H9 (cell line): ENCODE measurements around the gene PHTF1. TPM values are rescaled to one million over a fixed set of nuclear protein-coding genes. Genes with fewer than 3 reads are reported as not detected.

Source experiments
- DNase-seq: peaks from one replicate; pipeline ENCODE4 v3.0.0-alpha.2; 2017
- H2AFZ ChIP-seq: one replicate; pipeline ENCODE4 v1.6.1; 2013; ENCODE audit warnings: mild to moderate bottlenecking, low read length, control low read depth, moderate library complexity
- H2AK5ac ChIP-seq: 2 replicates; pipeline ENCODE4 v1.6.1; 2013; ENCODE audit warnings: low read length, control low read depth, mixed read lengths; ENCODE audit not compliant: insufficient read length
- H2BK120ac ChIP-seq: one replicate; pipeline ENCODE4 v1.6.1; 2013; ENCODE audit warnings: low read depth, mild to moderate bottlenecking, low read length, control low read depth, inconsistent platforms; ENCODE audit not compliant: poor library complexity, severe bottlenecking
- H2BK12ac ChIP-seq: 2 replicates; pipeline ENCODE4 v1.6.1; 2013; ENCODE audit warnings: low read length, control low read depth, mixed read lengths, low read depth; ENCODE audit not compliant: insufficient read length
- H2BK15ac ChIP-seq: 2 replicates; pipeline ENCODE4 v1.6.1; 2013; ENCODE audit warnings: low read depth, low read length, control low read depth
- H2BK20ac ChIP-seq: one replicate; pipeline ENCODE4 v1.6.1; 2013; ENCODE audit warnings: low read depth, mild to moderate bottlenecking, low read length, control low read depth, inconsistent platforms; ENCODE audit not compliant: poor library complexity, severe bottlenecking
- H2BK5ac ChIP-seq: 2 replicates; pipeline ENCODE4 v1.6.1; 2013; ENCODE audit warnings: low read length, control low read depth, mixed read lengths; ENCODE audit not compliant: insufficient read length
- H3K14ac ChIP-seq: 2 replicates; pipeline ENCODE4 v1.6.1; 2013; ENCODE audit warnings: low read length, control low read depth; ENCODE audit not compliant: insufficient read depth
- H3K18ac ChIP-seq: 2 replicates; pipeline ENCODE4 v1.6.1; 2013; ENCODE audit warnings: low read depth, mild to moderate bottlenecking, mixed read lengths, low read length, control low read depth; ENCODE audit not compliant: insufficient read length
- H3K23ac ChIP-seq: 2 replicates; pipeline ENCODE4 v1.6.1; 2013; ENCODE audit warnings: low read length, control low read depth, mixed read lengths, low read depth; ENCODE audit not compliant: insufficient read length
- H3K23me2 ChIP-seq: 2 replicates; pipeline ENCODE4 v1.6.1; 2013; ENCODE audit warnings: low read depth, mild to moderate bottlenecking, mixed read lengths, low read length, control low read depth; ENCODE audit not compliant: insufficient read length, poor library complexity, severe bottlenecking
- H3K27ac ChIP-seq: 2 replicates; pipeline ENCODE4 v1.5.1; 2013; ENCODE audit warnings: low read length, control low read depth, mixed read lengths, low read depth; ENCODE audit not compliant: insufficient read length
- H3K27me3 ChIP-seq: 2 replicates; pipeline ENCODE4 v1.6.1; 2013; ENCODE audit warnings: low read length, control low read depth, inconsistent platforms; ENCODE audit not compliant: insufficient read depth
- H3K4ac ChIP-seq: 2 replicates; pipeline ENCODE4 v1.6.1; 2013; ENCODE audit warnings: low read depth, mild to moderate bottlenecking, control low read depth, inconsistent platforms, low read length, moderate library complexity
- H3K4me1 ChIP-seq: 2 replicates; pipeline ENCODE4 v1.6.1; 2013; ENCODE audit warnings: low read length, control low read depth, inconsistent platforms; ENCODE audit not compliant: insufficient read depth
- H3K4me2 ChIP-seq: 2 replicates; pipeline ENCODE4 v1.6.1; 2013; ENCODE audit warnings: low read length, control low read depth, mixed read lengths; ENCODE audit not compliant: insufficient read length, insufficient read depth
- H3K56ac ChIP-seq: 2 replicates; pipeline ENCODE4 v1.6.1; 2013; ENCODE audit warnings: low read depth, mild to moderate bottlenecking, mixed read lengths, low read length, control low read depth; ENCODE audit not compliant: insufficient read length
- H3K79me1 ChIP-seq: 2 replicates; pipeline ENCODE4 v1.6.1; 2013; ENCODE audit warnings: low read depth, mild to moderate bottlenecking, moderate library complexity, low read length, control low read depth, inconsistent platforms; ENCODE audit not compliant: insufficient read depth, poor library complexity, severe bottlenecking
- H3K79me2 ChIP-seq: 2 replicates; pipeline ENCODE4 v1.6.1; 2013; ENCODE audit warnings: low read length, control low read depth, inconsistent platforms; ENCODE audit not compliant: insufficient read depth
- H3K9ac ChIP-seq: 2 replicates; pipeline ENCODE4 v1.6.1; 2013; ENCODE audit warnings: low read length, control low read depth, mixed read lengths; ENCODE audit not compliant: insufficient read length; ENCODE audit errors: extremely low read depth
- H3K9me3 ChIP-seq: one replicate; pipeline ENCODE4 v1.6.1; 2013; ENCODE audit warnings: low read depth, low read length, inconsistent platforms; ENCODE audit not compliant: control insufficient read depth
- H3T11ph ChIP-seq: one replicate; pipeline ENCODE4 v1.6.1; 2013; ENCODE audit warnings: mild to moderate bottlenecking, low read length, control low read depth, inconsistent platforms
- H4K20me1 ChIP-seq: one replicate; pipeline ENCODE4 v1.6.1; 2013; ENCODE audit not compliant: control insufficient read depth, insufficient read length, insufficient read depth
- H4K5ac ChIP-seq: 2 replicates; pipeline ENCODE4 v1.6.1; 2013; ENCODE audit warnings: low read depth, mild to moderate bottlenecking, mixed read lengths, low read length, control low read depth; ENCODE audit not compliant: insufficient read length
- H4K8ac ChIP-seq: replicated peaks from 2 replicates; pipeline ENCODE4 v1.6.1; 2013; ENCODE audit warnings: low read length, control low read depth, mixed read lengths, low read depth; ENCODE audit not compliant: insufficient read length
- H4K91ac ChIP-seq: 2 replicates; pipeline ENCODE4 v1.6.1; 2013; ENCODE audit warnings: low read depth, mild to moderate bottlenecking, moderate library complexity, mixed read lengths, low read length, control low read depth; ENCODE audit not compliant: insufficient read length
- H3K27ac Mint-ChIP-seq, 3 experiments: 2 replicates in 2 of 3; 3 replicates in 1 of 3; pipeline ENCODE4 v1.8.0; 2020 to 2021; ENCODE audit warnings: mixed read lengths in 3 of 3, mild to moderate bottlenecking in 1 of 3, moderate library complexity in 1 of 3
- H3K27me3 Mint-ChIP-seq: 2 replicates; pipeline ENCODE4 v1.8.0; 2021; ENCODE audit warnings: low read depth, mild to moderate bottlenecking, moderate library complexity, mixed read lengths
- H3K36me3 Mint-ChIP-seq, 3 experiments: 2 replicates in 2 of 3; 3 replicates in 1 of 3; pipeline ENCODE4 v1.8.0; 2020 to 2021; ENCODE audit warnings: low read depth in 3 of 3, mixed read lengths in 3 of 3; ENCODE audit not compliant: insufficient read depth in 1 of 3
- H3K4me1 Mint-ChIP-seq, 2 experiments: 2 replicates each; pipeline ENCODE4 v1.8.0; 2020; ENCODE audit warnings: mixed read lengths in 2 of 2
- H3K4me3 Mint-ChIP-seq, 2 experiments: 2 replicates in 1 of 2; 3 replicates in 1 of 2; pipeline ENCODE4 v1.8.0; 2020 to 2021; ENCODE audit warnings: mild to moderate bottlenecking in 2 of 2, mixed read lengths in 2 of 2, moderate library complexity in 1 of 2
- H3K9me3 Mint-ChIP-seq, 2 experiments: 2 replicates in 1 of 2; 3 replicates in 1 of 2; pipeline ENCODE4 v1.8.0; 2020; ENCODE audit warnings: mild to moderate bottlenecking in 2 of 2, mixed read lengths in 2 of 2, moderate library complexity in 1 of 2
- CTCF ChIP-seq: fragments of 200-600 bp; sonication (generic); conservative IDR thresholded peaks from 3 replicates; pipeline ENCODE4 v1.8.0; 2021; ENCODE audit warnings: antibody characterized with exemption, mild to moderate bottlenecking
- WGBS: extraction: QIAGEN DNeasy Blood & Tissue Kit; methylation state at CpG from one replicate; pipeline ENCODE4 v1.1.7; 2013; ENCODE audit warnings: missing lambda C conversion rate, low lambda C conversion rate, mixed read lengths; ENCODE audit not compliant: insufficient read length; ENCODE audit errors: extremely low coverage; 5-methylcytosine and 5-hydroxymethylcytosine counted together
- total RNA-seq: library from RNA; stranded (reverse); gene quantifications from 2 replicates; pipeline ENCODE4 v1.2.1, GENCODE V29; 2021

Gene PHTF1
- total RNA-seq, 1 experiment from 2014 or later = 28.4 TPM

DNA sequence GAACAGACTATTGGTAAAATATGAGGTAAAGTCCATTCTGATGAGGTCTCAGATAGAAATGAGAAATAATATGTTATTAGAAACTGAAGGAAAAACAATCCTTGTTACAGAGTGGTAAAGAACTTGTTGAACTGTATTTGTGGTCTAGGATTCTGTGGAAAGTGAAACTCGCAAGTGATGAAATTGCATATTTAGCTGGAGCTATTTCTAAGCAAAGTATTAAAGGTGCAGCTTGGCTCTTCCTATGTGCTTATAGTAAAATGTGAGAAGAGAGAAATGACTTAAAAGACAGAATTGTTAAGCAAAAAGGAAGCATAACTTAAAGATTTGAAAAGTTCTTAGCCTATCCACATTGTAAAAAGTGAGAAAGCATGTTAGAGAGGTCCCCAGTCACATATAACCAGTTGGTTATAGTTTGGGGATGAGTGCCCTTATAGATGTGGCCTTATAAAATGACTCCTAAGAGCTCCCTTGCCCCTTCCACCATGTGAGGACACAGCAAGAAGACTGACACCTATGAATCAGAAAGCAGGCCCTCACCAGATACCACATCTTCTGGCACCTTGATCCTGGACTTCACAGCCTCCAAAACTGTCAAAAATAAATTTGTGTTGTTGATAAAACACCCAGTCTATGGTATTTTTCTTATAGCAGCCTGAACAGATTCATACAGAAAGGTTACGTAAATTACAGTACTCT is 24.8 kb downstream of the PHTF1 start:
- H3K56ac ChIP-seq = no peak overlapping the region
- H3K4me1 ChIP-seq = no peaks in the 10 kb centered on the region
- Mint-ChIP-seq H3K36me3 (peaks cover 14 to 45% (median 41%) of the 10 kb centered on the region in 3 experiments), H3K9me3 (no peaks in the 10 kb centered on the region), H3K27ac (peak overlapping the region in 1 of 3 experiments; percentile 79; a peak in 1 of 7 replicates), H3K4me3 (no peak overlapping the region), H3K27me3 (no peaks in the 10 kb centered on the region), H3K4me1 (no peaks in the 10 kb centered on the region)
- no peak for TF ChIP-seq CTCF
- H3T11ph ChIP-seq = no peak overlapping the region
- no peaks in the 10 kb centered on the region for H3K79me2 ChIP-seq
- no peak overlapping the region for H4K5ac ChIP-seq
- no peaks in the 10 kb centered on the region for H3K27me3 ChIP-seq
- H4K8ac ChIP-seq = no peak overlapping the region
- no peak overlapping the region for H2BK12ac ChIP-seq
- no peak overlapping the region for H3K4me2 ChIP-seq
- no peak overlapping the region for H4K91ac ChIP-seq
- no peak overlapping the region for H2AFZ ChIP-seq
- no peaks in the 10 kb centered on the region for H3K79me1 ChIP-seq
- H2AK5ac ChIP-seq = no peak overlapping the region
- H3K14ac ChIP-seq = no peak overlapping the region
- no peak overlapping the region for H2BK15ac ChIP-seq
- H3K4ac ChIP-seq = no peak overlapping the region
- no peaks in the 10 kb centered on the region for H3K9me3 ChIP-seq
- no peak overlapping the region for H3K23ac ChIP-seq
- DNase-seq = no peak
- no peak overlapping the region for H2BK120ac ChIP-seq
- no CpG with 5 or more reads among the region's 2 CpGs for WGBS
- no peaks in the 10 kb centered on the region for H4K20me1 ChIP-seq
- no peaks in the 10 kb centered on the region for H3K23me2 ChIP-seq
- no peak overlapping the region for H2BK5ac ChIP-seq
- H3K27ac ChIP-seq = no peak overlapping the region
- H3K9ac ChIP-seq = no peak overlapping the region
- H3K18ac ChIP-seq = no peak overlapping the region
- no peak overlapping the region for H2BK20ac ChIP-seq
